MM.1S (cell line): ENCODE data around the gene AP2S1.

ENCODE experiments used
- CTCF ChIP-seq: fragments of 300-600 bp; sonication (generic); IDR thresholded peaks from 2 replicates; pipeline ENCODE4 v1.5.1; 2016; ENCODE audit warnings: antibody characterized with exemption, low read length, mixed read lengths
- EZH2 ChIP-seq: fragments of 300-600 bp; sonication (generic); optimal IDR thresholded peaks from 2 replicates; pipeline ENCODE3; 2017; ENCODE audit warnings: low read depth, mild to moderate bottlenecking, antibody characterized with exemption, low read length, mixed read lengths
- EZH2phosphoT487 ChIP-seq: fragments of 300-600 bp; sonication (generic); IDR thresholded peaks from 2 replicates; pipeline ENCODE4 v1.6.1; 2018; ENCODE audit warnings: antibody characterized with exemption, low read length

- TF ChIP-seq CTCF, result no peak
- TF ChIP-seq EZH2, result no peak
- TF ChIP-seq EZH2phosphoT487, result no peak
Observed at GRCh38 chr19:46809534-46810272, 40.9 kb downstream of the AP2S1 start.
